Kidney epithelial cell (primary cell): ENCODE data around the gene TTC6. TPM values are rescaled to one million over a fixed set of nuclear protein-coding genes. Genes with fewer than 3 reads are reported as not detected.

ENCODE experiments used
- DNase-seq: peaks from one replicate; pipeline ENCODE4 v3.0.0-alpha.2; 2010; ENCODE audit warnings: low read depth
- H3K27me3 ChIP-seq: 2 replicates; pipeline ENCODE4 v1.6.0; 2011; ENCODE audit warnings: low read length; ENCODE audit not compliant: control insufficient read depth, insufficient read depth
- H3K36me3 ChIP-seq: 2 replicates; pipeline ENCODE4 v1.5.1; 2011; ENCODE audit warnings: low read length; ENCODE audit not compliant: control insufficient read depth, insufficient read depth
- H3K4me3 ChIP-seq: 2 replicates; pipeline ENCODE4 v1.5.1; 2011; ENCODE audit warnings: low read depth, mild to moderate bottlenecking, control low read depth, low read length
- CTCF ChIP-seq: IDR thresholded peaks from 2 replicates; pipeline ENCODE4 v1.5.1; 2011; ENCODE audit warnings: mild to moderate bottlenecking, moderate library complexity, low read length, control low read depth, inconsistent platforms; ENCODE audit not compliant: insufficient read depth, poor library complexity, severe bottlenecking
- total RNA-seq: library from RNA; depleted of rRNA; stranded (reverse); fragments of >200 nt; gene quantifications from 2 replicates; pipeline ENCODE4 v1.2.3, GENCODE V29; 2015

TTC6 gene
- total RNA-seq, 1 donor from 2014 or later: 0.13 TPM

- DNase-seq: no peak
- H3K4me3 ChIP-seq: peak overlapping the region; percentile 13
- no peak for TF ChIP-seq CTCF
Measured at GRCh38 chr14:37583358-37584210, 11.8 kb upstream of the TTC6 start.

GRCh38 chr14:37584211-37585100 lies 11.0 kb upstream of the TTC6 start:
- Histone ChIP-seq H3K36me3 (no peaks in the 10 kb centered on the region), H3K4me3 (no peak overlapping the region), H3K27me3 (peaks cover 57% of the 10 kb centered on the region)
- no peak for DNase-seq
- TF ChIP-seq CTCF: no peak

More at GRCh38 chr14:37583358-37584210, 11.8 kb upstream of the TTC6 start:
- Histone ChIP-seq H3K27me3 (peaks cover 49% of the 10 kb centered on the region), H3K36me3 (no peaks in the 10 kb centered on the region)

GRCh38 chr14:37585101-37585511 lies 10.3 kb upstream of the TTC6 start:
- H3K4me3 ChIP-seq: no peak overlapping the region
- H3K36me3 ChIP-seq: no peaks in the 10 kb centered on the region
- TF ChIP-seq CTCF: no peak
- no peak for DNase-seq
- H3K27me3 ChIP-seq: peaks cover 58% of the 10 kb centered on the region

- no peak for TF ChIP-seq CTCF
- Histone ChIP-seq H3K36me3 (no peaks in the 10 kb centered on the region), H3K27me3 (peaks cover 66% of the 10 kb centered on the region), H3K4me3 (no peak overlapping the region)
- DNase-seq: no peak
Measured at GRCh38 chr14:37585971-37586796, 9.2 kb upstream of the TTC6 start.

- no peak for DNase-seq
- Histone ChIP-seq H3K27me3 (peaks cover 72% of the 10 kb centered on the region), H3K36me3 (no peaks in the 10 kb centered on the region), H3K4me3 (no peak overlapping the region)
- no peak for TF ChIP-seq CTCF
Measured at GRCh38 chr14:37586797-37587130, 8.7 kb upstream of the TTC6 start.
